ENCODE measurements around the gene SRSF10. TPM values are rescaled to one million over a fixed set of nuclear protein-coding genes. Genes with fewer than 3 reads are reported as not detected.

Gene SRSF10
- total and polyA plus RNA-seq, 12 donors: 32.9 to 70.2 (median 52.8) TPM

DNA sequence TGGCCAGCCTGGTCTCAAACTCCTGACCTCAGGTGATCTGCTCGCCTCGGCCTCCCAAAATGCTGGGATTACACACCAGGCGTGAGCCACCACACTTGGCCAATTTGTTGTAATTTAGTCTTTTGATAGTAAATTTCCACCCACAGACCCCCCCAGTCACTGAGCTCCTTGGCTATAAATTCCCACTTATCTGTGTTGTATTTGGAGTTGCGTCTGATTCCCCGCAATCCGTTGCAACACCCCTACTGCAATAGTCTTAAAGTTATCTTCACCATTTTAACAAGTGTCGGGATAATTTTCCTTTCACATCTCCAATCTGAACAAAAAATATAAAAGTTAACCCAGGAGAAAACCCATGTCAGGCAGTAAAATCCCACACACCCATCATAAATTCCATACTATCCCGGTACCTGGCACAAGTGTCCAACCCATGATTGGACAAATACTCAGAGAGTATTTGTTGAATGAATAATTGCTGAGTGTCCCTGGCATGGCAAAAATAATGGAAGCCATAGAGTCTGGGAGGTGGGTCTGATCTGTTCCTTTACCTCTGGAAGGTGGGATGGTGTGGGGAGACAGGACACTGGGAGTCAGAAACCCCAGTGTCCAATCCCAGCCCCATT, 57.7 kb downstream of the SRSF10 start:
- ATAC-seq (no peak), DNase-seq (no peak)
- WGBS, 2 donors: 61 to 70% methylated on average over 8 of the region's 8 CpGs
- Histone ChIP-seq H3K4me3 (no peak overlapping the region), H3K36me3 (no peaks in the 10 kb centered on the region), H3K27ac (no peak overlapping the region), H3K27me3 (no peaks in the 10 kb centered on the region), H3K4me1 (peaks cover 0 to 24% (median 8%) of the 10 kb centered on the region in 9 donors), H3K9me3 (no peaks in the 10 kb centered on the region)
- TF ChIP-seq, protein P1, sequence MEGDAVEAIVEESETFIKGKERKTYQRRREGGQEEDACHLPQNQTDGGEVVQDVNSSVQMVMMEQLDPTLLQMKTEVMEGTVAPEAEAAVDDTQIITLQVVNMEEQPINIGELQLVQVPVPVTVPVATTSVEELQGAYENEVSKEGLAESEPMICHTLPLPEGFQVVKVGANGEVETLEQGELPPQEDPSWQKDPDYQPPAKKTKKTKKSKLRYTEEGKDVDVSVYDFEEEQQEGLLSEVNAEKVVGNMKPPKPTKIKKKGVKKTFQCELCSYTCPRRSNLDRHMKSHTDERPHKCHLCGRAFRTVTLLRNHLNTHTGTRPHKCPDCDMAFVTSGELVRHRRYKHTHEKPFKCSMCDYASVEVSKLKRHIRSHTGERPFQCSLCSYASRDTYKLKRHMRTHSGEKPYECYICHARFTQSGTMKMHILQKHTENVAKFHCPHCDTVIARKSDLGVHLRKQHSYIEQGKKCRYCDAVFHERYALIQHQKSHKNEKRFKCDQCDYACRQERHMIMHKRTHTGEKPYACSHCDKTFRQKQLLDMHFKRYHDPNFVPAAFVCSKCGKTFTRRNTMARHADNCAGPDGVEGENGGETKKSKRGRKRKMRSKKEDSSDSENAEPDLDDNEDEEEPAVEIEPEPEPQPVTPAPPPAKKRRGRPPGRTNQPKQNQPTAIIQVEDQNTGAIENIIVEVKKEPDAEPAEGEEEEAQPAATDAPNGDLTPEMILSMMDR (IDR thresholded peaks at IDR 0.05): no peak
- intact Hi-C loops (cut with DNase I): no loop called here

DNA sequence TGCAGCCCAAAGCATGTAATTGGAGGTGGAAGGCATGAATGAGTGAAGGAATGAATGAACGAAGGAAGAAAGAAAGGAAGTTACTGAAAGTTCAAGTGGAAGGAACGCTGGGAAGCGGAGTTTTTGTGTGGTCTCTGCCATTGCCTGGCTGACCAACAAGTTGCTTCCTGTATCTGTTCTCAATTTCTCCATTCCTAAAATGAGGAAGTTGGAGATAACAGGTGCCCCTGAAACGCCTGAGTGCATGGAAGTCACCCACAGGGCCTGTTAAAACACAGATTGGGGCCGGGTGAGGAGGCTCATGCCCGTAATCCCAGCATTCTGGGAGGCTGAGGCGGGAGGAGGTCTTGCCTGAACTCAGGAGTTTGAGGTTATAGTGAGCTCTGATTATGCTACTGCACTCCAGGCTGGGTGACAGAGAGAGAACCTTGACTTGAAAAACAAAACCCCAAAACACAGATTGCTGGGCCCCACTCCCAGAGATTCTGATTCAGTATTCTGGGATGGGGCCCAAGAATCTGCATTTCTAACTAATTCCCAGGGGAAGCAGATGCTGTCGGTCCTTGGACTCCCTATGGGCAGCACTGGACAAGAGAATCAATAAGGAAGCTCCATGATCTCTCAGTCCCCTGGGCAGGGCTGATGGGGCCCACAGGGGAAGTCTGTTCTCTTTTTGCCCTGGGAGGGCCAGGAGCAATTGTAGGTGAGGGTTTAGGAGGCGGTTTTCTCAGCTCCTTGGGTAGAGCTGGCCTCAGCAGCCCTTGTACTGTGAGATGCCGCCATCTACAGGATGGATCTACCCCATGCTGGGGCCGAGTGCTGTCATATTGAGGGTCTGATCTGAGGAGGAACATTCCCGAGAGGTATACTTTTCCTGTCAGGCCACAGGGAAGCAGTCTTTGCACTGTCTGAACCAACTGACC, 63.7 kb downstream of the SRSF10 start:
- peak; percentile 51 to 56 for DNase-seq
- ATAC-seq: peak; percentile 73 to 86 (median 80)

DNA sequence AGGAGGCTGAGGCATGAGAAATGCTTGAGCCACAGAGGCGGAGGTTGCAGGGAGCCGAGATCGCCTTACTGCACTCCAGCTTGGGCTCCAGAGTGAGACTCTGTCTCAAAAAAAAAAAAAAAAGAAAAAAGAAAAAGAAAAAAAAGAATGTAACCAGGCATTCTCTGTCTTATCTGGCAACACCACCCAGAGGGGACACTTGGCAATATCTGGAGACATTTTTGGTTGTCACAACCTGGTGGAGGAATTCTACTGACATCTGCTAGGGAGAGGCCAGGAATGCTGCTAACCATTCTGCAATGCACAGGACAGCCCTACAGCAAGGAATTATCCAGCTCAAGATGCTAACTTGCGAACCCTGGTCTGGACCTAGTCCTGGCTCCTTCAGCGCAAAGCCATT, 64.7 kb downstream of the SRSF10 start:
- TF ChIP-seq, protein P1 (IDR thresholded peaks at IDR 0.05): no peak
- no peaks in the 10 kb centered on the region for H3K9me3 ChIP-seq
- H3K27ac ChIP-seq: no peak overlapping the region
- no peaks in the 10 kb centered on the region for H3K27me3 ChIP-seq
- ATAC-seq (no peak), DNase-seq (no peak)
- no peaks in the 10 kb centered on the region for H3K36me3 ChIP-seq
- WGBS, 2 donors: 92 to 96% methylated on average over 5 of the region's 5 CpGs
- H3K4me3 ChIP-seq: no peak overlapping the region
- intact Hi-C loops (cut with DNase I): loop anchor here in 6 of 10 donors (5.0 to 10.0 kb wide), 4 partner anchors 51 to 143 kb away; partner anchors contain the start of gene FUCA1 (in 1 of the 6)
- peaks cover 0 to 38% (median 2%) of the 10 kb centered on the region in 9 donors for H3K4me1 ChIP-seq

More for the DNA sequence above, 63.7 kb downstream of the SRSF10 start:
- Histone ChIP-seq H3K4me1 (peaks cover 0 to 33% (median 8%) of the 10 kb centered on the region in 9 donors), H3K9me3 (no peaks in the 10 kb centered on the region), H3K27ac (peak overlapping the region in 3 of 10 donors; percentile 6 to 27 (median 16)), H3K27me3 (no peaks in the 10 kb centered on the region), H3K4me3 (no peak overlapping the region), H3K36me3 (no peaks in the 10 kb centered on the region)
- WGBS, 2 donors: 47 to 49% methylated on average over 12 of the region's 12 CpGs
- intact Hi-C loops (cut with DNase I): loop anchor here in 6 of 10 donors (1.0 to 10.0 kb wide), 6 partner anchors 48 to 144 kb away; partner anchors contain the start of gene FUCA1 (in 2 of the 6)
- TF ChIP-seq, protein P1 (IDR thresholded peaks at IDR 0.05): peak; percentile 34 to 76 (median 64)

DNA sequence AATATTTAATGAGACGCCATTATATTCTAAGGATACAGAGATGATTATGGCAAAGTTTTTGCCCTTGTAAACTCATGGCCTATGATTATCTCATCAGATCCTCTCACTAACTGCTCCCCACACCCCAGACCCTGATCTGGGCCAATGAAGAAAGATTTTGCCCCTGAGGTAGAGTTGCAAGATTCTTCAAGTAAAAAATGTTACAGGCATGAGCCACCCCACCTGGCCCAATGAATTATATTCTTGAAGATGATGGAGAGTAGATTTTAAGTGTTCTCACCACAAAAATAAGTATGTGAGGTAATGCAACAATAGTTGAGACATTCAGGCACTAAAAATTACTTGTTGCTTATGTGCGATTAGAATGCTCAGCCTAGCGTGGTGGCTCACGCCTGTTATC, 65.2 kb downstream of the SRSF10 start:
- Histone ChIP-seq H3K36me3 (no peaks in the 10 kb centered on the region), H3K4me3 (no peak overlapping the region), H3K27me3 (no peaks in the 10 kb centered on the region), H3K4me1 (peaks cover 0 to 34% (median 0%) of the 10 kb centered on the region in 9 donors), H3K27ac (no peak overlapping the region), H3K9me3 (no peaks in the 10 kb centered on the region)
- ATAC-seq: no peak
- intact Hi-C loops (cut with DNase I): loop anchor here in 6 of 10 donors (5.0 to 10.0 kb wide), 4 partner anchors 50 to 143 kb away; partner anchors contain the start of gene FUCA1 (in 1 of the 6)
- 98% methylated on average over 4 of the region's 4 CpGs for WGBS, 2 donors
- TF ChIP-seq, protein P1 (IDR thresholded peaks at IDR 0.05): no peak
- no peak for DNase-seq

Measured in heart right ventricle (tissue), 16 donors.